Stimulated activated CD4-positive, alpha-beta T cell treated with anti-CD3 and anti-CD28 coated beads, Interleukin-1b, Interleukin-23, amount 100 ng/mL, for 1 hour (primary cell): ENCODE data around the gene AMPH.

Experiments used
- DNase-seq, 2 donors: peaks; one replicate each; pipeline ENCODE4 v3.0.0-alpha.2; 2020; ENCODE audit warnings: low read depth in 2 of 2

The AMPH gene

GRCh38 chr7:38630720-38631673 is at the start of gene AMPH:
TSS of gene AMPH (minus strand) at chr7:38631373. CDS start at chr7:38631351, 22 bp downstream.
- DNase-seq: no peak

- DNase-seq: no peak
Observed at GRCh38 chr7:38679419-38679818, 48.2 kb upstream of the AMPH start.

- DNase-seq: no peak
Observed at GRCh38 chr7:38678698-38679054, 47.5 kb upstream of the AMPH start.

- DNase-seq: no peak
Observed at GRCh38 chr7:38677981-38678697, 47.0 kb upstream of the AMPH start.

GRCh38 chr7:38675494-38676106 is 44.4 kb upstream of the AMPH start:
- no peak for DNase-seq

GRCh38 chr7:38674513-38674912 is 43.3 kb upstream of the AMPH start:
- no peak for DNase-seq

- DNase-seq: no peak
Observed at GRCh38 chr7:38673795-38674194, 42.6 kb upstream of the AMPH start.

GRCh38 chr7:38671911-38672905 is 41.0 kb upstream of the AMPH start:
- no peak for DNase-seq

GRCh38 chr7:38669965-38670520 is 38.9 kb upstream of the AMPH start:
- no peak for DNase-seq

- no peak for DNase-seq
Observed at GRCh38 chr7:38664972-38665371, 33.8 kb upstream of the AMPH start.

- no peak for DNase-seq
Observed at GRCh38 chr7:38660427-38661099, 29.4 kb upstream of the AMPH start.

- DNase-seq: no peak
Observed at GRCh38 chr7:38659931-38660330, 28.8 kb upstream of the AMPH start.

- no peak for DNase-seq
Observed at GRCh38 chr7:38658921-38659320, 27.7 kb upstream of the AMPH start.

GRCh38 chr7:38656968-38657367 is 25.8 kb upstream of the AMPH start:
- DNase-seq: no peak

GRCh38 chr7:38655833-38656774 is 24.9 kb upstream of the AMPH start:
- DNase-seq: no peak

- DNase-seq: no peak
Observed at GRCh38 chr7:38637957-38638356, 6.8 kb upstream of the AMPH start.

- DNase-seq: no peak
Observed at GRCh38 chr7:38632411-38632810, 1.2 kb upstream of the AMPH start.

GRCh38 chr7:38629651-38630510 is 1.3 kb downstream of the AMPH start:
- no peak for DNase-seq
